Left renal cortex interstitium (tissue), 4 donors: ENCODE data around the gene ALK. TPM values are rescaled to one million over a fixed set of nuclear protein-coding genes. Genes with fewer than 3 reads are reported as not detected.

ENCODE experiments used
- DNase-seq, 4 donors: peaks; one replicate each; pipeline ENCODE4 v3.0.0-alpha.2; 2013; ENCODE audit warnings: low read depth in 4 of 4, low spot score in 2 of 4, missing footprints in 1 of 4
- polyA plus RNA-seq, 4 donors: library from polyadenylated mRNA; unstranded; fragments of 120-200 nt; gene quantifications; one replicate each; pipeline ENCODE4 v1.2.1, GENCODE V29; 2013; ENCODE audit not compliant: insufficient read length in 4 of 4

The ALK gene
- polyA plus RNA-seq, 4 donors, result 0.24 to 0.68 (median 0.31) TPM

- DNase-seq, result no peak
These were observed 697.3 kb downstream of the ALK start for GRCh38 chr2:29223851-29224692.

GRCh38 chr2:29223257-29223656 lies 698.1 kb downstream of the ALK start:
- DNase-seq, result no peak

GRCh38 chr2:29222381-29223179 lies 698.8 kb downstream of the ALK start:
- DNase-seq, result no peak

- no peak for DNase-seq
These were observed 700.7 kb downstream of the ALK start for GRCh38 chr2:29220506-29221270.

GRCh38 chr2:29219374-29219773 lies 702.0 kb downstream of the ALK start:
- no peak for DNase-seq

- no peak for DNase-seq
These were observed 702.7 kb downstream of the ALK start for GRCh38 chr2:29218550-29219125.

GRCh38 chr2:29218071-29218470 lies 703.3 kb downstream of the ALK start:
- DNase-seq, result no peak

GRCh38 chr2:29216609-29216909 lies 704.8 kb downstream of the ALK start:
- DNase-seq, result no peak

- DNase-seq, result no peak
These were observed 705.4 kb downstream of the ALK start for GRCh38 chr2:29215739-29216608.

- no peak for DNase-seq
These were observed 706.3 kb downstream of the ALK start for GRCh38 chr2:29215073-29215472.

GRCh38 chr2:29213888-29214291 lies 707.5 kb downstream of the ALK start:
- DNase-seq, result no peak

- no peak for DNase-seq
These were observed 709.4 kb downstream of the ALK start for GRCh38 chr2:29212009-29212408.

GRCh38 chr2:29209551-29209950 lies 711.8 kb downstream of the ALK start:
- DNase-seq, result no peak

- no peak for DNase-seq
These were observed 713.8 kb downstream of the ALK start for GRCh38 chr2:29207352-29208148.

GRCh38 chr2:29206941-29207340 lies 714.4 kb downstream of the ALK start:
- DNase-seq, result no peak

GRCh38 chr2:29202819-29203495 lies 718.4 kb downstream of the ALK start:
- DNase-seq, result no peak

GRCh38 chr2:29201979-29202378 lies 719.4 kb downstream of the ALK start:
- DNase-seq, result no peak
